ENCODE data around the gene ZSWIM7.

- TF ChIP-seq, protein P1, sequence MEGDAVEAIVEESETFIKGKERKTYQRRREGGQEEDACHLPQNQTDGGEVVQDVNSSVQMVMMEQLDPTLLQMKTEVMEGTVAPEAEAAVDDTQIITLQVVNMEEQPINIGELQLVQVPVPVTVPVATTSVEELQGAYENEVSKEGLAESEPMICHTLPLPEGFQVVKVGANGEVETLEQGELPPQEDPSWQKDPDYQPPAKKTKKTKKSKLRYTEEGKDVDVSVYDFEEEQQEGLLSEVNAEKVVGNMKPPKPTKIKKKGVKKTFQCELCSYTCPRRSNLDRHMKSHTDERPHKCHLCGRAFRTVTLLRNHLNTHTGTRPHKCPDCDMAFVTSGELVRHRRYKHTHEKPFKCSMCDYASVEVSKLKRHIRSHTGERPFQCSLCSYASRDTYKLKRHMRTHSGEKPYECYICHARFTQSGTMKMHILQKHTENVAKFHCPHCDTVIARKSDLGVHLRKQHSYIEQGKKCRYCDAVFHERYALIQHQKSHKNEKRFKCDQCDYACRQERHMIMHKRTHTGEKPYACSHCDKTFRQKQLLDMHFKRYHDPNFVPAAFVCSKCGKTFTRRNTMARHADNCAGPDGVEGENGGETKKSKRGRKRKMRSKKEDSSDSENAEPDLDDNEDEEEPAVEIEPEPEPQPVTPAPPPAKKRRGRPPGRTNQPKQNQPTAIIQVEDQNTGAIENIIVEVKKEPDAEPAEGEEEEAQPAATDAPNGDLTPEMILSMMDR (IDR thresholded peaks at IDR 0.05): no peak
- TF ChIP-seq POLR2A (IDR thresholded peaks at IDR 0.05): no peak
These were observed 33.2 kb downstream of the ZSWIM7 start for GRCh38 chr17:15966183-15966878.
